HPDE6-E6E7 (cell line): ENCODE results near the gene MAP1B.

ENCODE experiments used
- DNase-seq: peaks from one replicate; pipeline ENCODE4 v3.0.0; 2011; ENCODE audit warnings: missing footprints; ENCODE audit errors: extremely low spot score

MAP1B gene

DNA sequence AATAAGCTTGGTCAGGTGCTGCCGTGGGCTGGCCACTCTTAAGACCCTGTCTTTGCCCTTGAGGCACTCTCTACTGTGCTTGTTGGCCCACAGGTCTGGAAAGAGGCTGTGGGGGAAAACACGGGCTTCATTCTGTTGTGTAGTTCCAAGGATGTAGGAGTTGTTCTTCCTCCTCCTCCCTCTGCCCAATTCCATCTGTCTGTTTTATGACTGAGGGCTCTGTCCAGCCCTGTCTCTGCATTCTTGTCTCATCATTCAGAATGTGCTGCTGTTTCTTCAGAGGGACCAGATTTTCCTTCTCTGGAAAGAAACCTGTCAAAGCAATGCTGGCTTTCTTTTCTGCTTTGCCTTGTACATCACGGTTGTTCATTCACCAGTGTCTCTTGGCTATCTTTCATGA is 84.1 kb downstream of the MAP1B start:
- no peak for DNase-seq

- no peak for DNase-seq
Measured at GRCh38 chr5:72194846-72195245, 87.6 kb downstream of the MAP1B start.

DNA sequence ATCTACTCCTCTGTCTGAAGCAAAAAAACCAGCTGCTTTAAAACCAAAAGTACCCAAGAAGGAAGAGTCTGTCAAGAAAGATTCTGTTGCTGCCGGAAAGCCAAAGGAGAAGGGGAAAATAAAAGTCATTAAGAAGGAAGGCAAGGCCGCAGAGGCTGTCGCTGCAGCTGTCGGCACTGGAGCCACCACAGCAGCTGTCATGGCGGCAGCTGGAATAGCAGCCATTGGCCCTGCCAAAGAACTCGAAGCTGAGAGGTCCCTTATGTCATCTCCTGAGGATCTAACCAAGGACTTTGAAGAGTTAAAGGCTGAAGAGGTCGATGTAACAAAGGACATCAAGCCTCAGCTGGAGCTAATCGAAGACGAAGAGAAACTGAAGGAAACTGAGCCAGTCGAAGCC is 88.3 kb downstream of the MAP1B start:
- DNase-seq, result no peak

DNA sequence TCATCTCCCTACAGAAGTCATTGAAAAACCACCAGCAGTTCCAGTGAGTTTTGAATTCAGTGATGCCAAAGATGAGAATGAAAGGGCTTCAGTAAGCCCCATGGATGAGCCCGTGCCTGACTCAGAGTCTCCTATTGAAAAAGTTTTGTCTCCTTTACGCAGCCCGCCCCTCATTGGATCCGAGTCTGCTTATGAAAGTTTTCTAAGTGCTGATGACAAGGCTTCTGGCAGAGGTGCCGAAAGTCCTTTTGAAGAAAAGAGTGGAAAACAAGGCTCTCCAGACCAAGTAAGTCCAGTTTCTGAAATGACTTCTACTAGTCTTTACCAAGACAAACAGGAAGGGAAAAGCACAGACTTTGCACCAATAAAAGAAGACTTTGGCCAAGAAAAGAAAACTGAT is 90.1 kb downstream of the MAP1B start:
- DNase-seq, result no peak

- no peak for DNase-seq
Measured at GRCh38 chr5:72199681-72200080, 92.4 kb downstream of the MAP1B start.

DNA sequence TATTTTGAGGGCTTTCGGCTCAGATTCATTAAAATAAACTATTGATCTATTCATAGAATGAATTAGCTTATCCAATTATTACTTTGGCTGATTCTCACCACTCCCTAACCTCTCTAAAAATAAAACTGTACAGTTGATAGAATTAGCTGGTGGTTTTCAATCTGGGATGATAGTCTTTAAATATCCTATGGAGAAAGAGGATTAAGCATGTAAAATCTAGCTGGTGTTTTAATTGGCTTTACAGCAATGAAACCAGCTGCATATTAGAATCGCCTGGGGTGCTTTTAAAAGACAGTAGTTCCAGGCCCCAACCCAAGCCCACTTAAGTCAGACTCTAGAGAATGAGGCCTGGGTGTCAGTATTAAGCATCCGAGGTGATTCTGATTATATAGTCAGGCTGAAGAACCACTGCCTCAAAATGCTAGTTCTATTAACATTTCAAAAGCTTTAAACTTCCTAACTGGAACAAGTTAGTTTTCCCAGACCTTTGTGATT is 95.1 kb downstream of the MAP1B start:
- no peak for DNase-seq

DNA sequence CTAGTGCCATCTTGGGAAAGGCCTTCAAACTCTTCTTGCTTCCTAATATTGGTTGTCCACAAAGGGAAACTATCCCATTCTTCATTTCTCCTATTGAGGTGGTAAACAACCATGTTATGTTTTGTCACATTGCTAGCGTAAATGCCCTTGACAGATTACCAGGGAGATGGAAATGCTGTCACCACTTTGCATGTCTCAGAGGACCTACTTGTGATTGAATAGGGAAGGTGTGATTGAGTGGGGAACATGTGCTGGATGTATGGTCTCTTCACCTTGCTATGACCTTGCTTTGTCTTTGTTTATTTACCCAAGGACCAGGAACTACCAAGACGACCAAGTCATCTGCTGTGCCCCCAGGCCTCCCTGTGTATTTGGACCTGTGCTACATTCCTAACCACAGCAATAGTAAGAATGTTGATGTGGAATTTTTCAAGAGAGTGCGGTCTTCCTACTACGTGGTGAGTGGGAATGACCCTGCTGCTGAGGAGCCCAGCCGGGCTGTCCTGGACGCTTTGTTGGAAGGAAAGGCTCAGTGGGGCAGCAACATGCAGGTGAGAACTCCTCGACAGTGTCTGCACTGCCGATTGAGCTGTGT is 96.1 kb downstream of the MAP1B start:
- DNase-seq, result no peak

DNA sequence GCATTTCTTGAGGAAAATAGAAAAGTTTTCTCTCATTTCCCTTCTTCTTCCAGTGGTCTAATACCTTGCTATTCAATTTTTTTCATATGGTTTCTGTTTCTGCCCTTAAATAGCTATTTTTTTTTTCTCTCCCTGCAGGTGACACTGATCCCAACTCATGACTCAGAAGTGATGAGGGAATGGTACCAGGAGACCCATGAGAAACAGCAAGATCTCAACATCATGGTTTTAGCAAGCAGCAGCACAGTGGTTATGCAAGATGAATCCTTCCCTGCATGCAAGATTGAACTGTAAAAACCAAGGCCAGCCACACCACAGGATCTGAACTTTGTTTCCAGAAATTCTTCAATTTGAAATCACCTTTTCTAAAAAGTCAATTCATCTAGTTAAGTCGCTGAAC is 97.7 kb downstream of the MAP1B start:
- DNase-seq, result no peak

- DNase-seq, result no peak
Measured at GRCh38 chr5:72205431-72206009, 98.2 kb downstream of the MAP1B start.

GRCh38 chr5:72206160-72206559 is 98.9 kb downstream of the MAP1B start:
- DNase-seq, result no peak

DNA sequence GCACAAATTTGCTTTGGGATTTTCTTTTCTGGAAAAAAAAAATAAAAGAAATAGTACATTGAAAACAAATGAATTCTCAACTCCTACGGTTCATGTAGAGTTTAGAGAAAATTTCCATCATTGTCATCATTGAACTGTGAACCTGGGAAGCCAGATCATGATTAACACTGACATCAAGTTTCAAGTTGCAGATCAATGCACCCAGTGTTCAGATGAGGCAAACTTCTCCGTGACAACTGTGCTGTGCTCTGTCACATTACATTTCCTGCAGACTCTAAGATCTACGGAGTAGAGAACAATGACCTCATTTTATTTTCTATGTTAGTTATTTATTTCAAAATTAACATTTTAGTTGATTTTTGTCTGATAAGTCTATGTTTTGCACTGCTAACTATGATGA is 99.7 kb downstream of the MAP1B start:
- no peak for DNase-seq

DNA sequence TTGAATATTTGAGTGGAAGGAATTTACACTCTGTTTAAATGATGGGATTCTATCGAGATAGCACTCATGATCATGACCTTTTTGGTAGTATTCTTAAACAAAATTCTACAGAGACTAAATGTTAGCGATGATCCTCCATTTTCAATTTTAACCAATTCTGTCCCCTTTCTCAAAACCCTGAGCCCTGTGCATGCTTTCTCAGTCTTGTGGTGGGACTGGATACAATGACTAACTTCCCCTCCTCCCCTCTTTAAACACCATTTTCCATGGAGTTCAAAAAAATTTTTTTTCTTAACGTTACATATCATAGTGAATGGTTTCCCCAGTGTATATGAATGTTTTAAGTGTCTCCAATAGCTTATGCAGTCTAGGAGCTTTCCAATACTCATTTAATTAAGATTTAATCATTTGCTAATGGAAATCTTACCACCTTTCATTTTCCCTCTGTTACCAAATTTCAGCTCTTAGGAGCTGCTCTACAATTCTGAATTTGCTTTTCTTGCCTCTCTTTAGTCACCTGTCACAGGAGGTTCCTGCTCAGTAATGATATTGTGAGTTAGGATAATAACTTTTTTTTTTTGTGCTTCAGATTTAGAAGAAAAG is 101.2 kb downstream of the MAP1B start:
- no peak for DNase-seq

GRCh38 chr5:72209147-72210115 is 102.2 kb downstream of the MAP1B start:
- DNase-seq, result no peak

DNA sequence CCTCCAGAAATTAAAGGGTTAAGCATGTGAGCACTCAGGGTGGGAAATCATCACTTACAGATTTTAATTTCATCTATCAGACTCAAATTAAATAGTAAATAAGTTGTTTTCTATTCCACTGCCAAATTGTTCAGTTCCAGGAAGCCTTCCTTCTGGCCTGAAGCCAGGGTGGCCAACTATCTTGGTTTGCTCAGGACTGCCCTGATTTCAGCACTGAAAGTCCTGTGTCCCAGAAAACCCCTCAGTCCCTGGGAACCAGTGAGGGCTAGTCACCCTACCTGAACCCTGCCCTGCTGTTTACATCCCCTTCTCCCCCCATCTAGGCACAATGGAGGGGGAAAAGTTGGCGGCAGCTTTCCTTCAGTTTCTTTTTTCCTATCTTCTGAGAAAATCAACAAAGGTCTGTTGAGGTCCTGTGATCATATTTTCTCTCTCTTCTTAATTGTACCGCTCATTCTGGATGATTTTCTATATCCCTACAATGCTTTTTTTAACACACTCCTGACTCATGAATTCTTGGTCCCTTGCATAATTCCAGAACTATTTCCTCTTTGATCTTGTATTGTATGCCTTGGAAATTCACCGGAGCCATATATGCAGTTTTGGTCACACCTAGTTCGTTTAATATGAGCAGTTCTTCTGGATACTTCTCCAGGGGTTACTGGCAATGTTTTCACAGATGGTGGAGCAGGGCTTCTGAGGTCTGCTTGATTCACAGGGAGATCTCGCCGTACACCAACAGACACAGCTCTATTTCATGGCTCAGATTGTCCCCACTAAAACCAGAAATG is 103.8 kb downstream of the MAP1B start:
- peak; percentile 53 for DNase-seq

DNA sequence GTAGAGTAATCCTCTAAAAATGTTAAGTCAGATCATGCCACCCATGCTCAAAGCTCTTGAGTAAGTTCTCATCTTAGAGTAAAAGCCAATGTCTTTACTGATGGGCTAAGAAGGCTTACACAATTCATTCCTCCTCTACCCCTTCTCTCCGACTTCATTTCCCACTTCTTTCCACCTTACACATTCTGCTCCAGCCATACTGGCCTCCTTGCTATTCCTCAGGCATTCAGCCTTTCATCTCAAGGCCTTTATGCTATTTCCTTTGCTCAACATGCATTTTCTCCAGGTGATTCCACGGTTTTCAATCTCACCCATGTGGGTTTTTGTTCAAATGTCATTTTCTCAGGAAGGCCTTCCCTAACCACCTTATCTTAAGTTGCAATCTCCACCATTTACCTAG is 104.9 kb downstream of the MAP1B start:
- no peak for DNase-seq

DNA sequence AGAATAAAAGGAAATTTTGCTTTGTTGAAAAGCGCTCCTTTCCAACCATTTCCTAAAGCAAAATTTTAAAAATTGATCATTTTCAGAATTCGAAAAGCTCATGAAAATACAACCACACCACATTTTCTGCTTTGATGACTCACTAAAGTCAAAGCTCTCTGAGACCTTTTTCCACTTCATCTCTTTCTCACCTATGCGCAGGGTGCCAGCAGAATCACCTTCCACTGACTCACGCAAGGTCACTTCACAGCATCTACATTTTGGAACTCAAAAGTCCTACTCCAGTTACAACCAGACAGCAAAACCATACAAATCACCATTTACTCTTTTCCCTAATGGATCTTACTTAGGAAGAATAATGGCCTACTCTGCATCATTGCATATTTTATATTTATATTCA is 106.2 kb downstream of the MAP1B start:
- DNase-seq, result no peak

DNA sequence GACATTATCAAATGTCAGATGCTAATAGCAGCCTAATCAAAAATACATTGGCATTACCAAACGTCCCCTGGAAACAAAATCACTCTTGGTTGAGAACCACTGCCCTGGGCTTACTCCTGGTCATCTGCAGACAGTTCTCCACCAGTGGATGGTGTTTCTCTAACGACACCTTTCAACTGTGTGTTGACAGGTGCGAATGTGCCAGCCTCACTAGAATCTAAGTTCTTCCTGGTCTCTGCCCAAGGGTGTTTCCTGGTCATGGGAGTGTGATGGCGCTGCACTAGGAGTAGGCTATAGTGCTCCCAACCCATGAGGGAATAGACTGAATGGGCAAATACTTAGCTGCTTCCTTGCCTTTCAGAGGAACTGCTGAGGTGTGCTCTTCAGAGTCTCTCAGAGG is 106.9 kb downstream of the MAP1B start:
- DNase-seq, result no peak

- DNase-seq, result no peak
Measured at GRCh38 chr5:72216756-72217155, 109.5 kb downstream of the MAP1B start.

DNA sequence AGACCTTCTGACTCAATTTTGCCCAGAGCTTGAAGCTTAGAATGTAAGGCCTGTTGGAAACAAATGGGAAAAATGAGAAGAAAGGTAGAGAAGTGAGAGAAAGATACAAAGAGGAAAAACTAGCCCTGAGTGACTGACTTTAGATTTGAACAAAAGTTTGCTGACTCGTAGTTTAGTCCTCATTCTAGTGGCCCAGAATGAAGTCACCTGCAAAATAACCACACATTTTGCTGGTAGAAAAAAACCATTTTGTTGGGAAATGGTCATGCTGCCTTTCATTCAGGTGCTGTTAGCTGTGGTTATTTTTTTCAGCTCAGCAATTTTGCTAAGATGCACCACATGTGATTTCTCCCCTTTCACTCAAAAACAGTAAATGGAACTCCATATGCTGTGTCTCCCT is 113.8 kb downstream of the MAP1B start:
- DNase-seq, result no peak

- no peak for DNase-seq
Measured at GRCh38 chr5:72221541-72221940, 114.3 kb downstream of the MAP1B start.

- DNase-seq, result no peak
Measured at GRCh38 chr5:72222521-72222920, 115.2 kb downstream of the MAP1B start.

DNA sequence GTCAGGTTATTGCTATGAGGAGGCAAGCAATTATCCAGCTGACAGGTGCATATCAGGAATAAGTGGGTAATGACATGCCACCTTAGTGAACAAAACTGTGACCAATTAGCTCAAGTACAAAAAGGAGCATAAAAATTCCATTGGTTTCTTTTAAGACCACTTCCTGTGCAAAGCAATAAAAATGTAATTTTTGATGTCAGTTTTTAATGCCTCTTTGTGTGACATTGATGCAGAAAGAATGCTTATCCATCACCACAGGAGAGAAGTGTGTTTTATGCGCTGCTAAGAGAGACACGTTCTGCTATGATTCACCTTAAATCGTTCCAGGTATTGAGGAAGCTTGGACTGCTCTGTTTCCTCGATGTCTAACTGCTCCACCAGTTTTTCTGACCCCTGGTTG is 116.1 kb downstream of the MAP1B start:
- no peak for DNase-seq
